DND-41 (cell line): Measurements from ENCODE around the gene SLC1A2.

Experiments used
- CTCF ChIP-seq: IDR thresholded peaks from 2 replicates; pipeline ENCODE4 v1.5.1; 2012; ENCODE audit warnings: borderline replicate concordance, low read length, moderate library complexity, mild to moderate bottlenecking; ENCODE audit not compliant: poor library complexity, severe bottlenecking; ENCODE audit errors: extremely low read depth
- EZH2 ChIP-seq: IDR thresholded peaks from 3 replicates; pipeline ENCODE4 v1.6.1; 2012; ENCODE audit warnings: borderline replicate concordance, low read depth, mild to moderate bottlenecking, moderate library complexity, low read length, inconsistent platforms; ENCODE audit not compliant: severe bottlenecking

- TF ChIP-seq EZH2, result no peak
- TF ChIP-seq CTCF, result no peak
These were observed 203.4 kb downstream of the SLC1A2 start for GRCh38 chr11:35215945-35216344.
